Gastroesophageal sphincter (tissue), 3 donors: Measurements from ENCODE around the gene MED29.

Experiments
- CTCF ChIP-seq, 4 experiments: fragments of 200-600 bp in 2 of 4; fragments of 450-650 bp in 2 of 4; sonication (generic) in 1 of 4; IDR thresholded peaks; one replicate each; pipeline ENCODE4 v1.5.1; 2017 to 2019; ENCODE audit warnings: antibody characterized with exemption in 4 of 4, mild to moderate bottlenecking in 2 of 4, moderate library complexity in 2 of 4
- EP300 ChIP-seq: sonication (generic); formaldehyde crosslinking; IDR thresholded peaks from one replicate; pipeline ENCODE4 v1.6.1; 2017; ENCODE audit warnings: antibody characterized with exemption, mild to moderate bottlenecking
- POLR2A ChIP-seq, 2 donors: fragments of 450-650 bp; IDR thresholded peaks; one replicate each; pipeline ENCODE4 v1.6.1; 2017; ENCODE audit warnings: antibody characterized with exemption in 2 of 2, mild to moderate bottlenecking in 2 of 2, moderate library complexity in 1 of 2
- POLR2AphosphoS5 ChIP-seq: sonication (generic); formaldehyde crosslinking; IDR thresholded peaks from one replicate; pipeline ENCODE4 v1.6.1; 2017; ENCODE audit warnings: antibody characterized with exemption

GRCh38 chr19:39438270-39438934 is 47.2 kb downstream of the MED29 start:
- TF ChIP-seq CTCF (IDR thresholded peaks at IDR 0.05) (no peak), POLR2A (IDR thresholded peaks at IDR 0.05) (no peak), POLR2AphosphoS5 (no peak), EP300 (no peak)
